ENCODE results near the gene SMCO4.
"Not testable (repeated sequence)": the region's sequence is repeated elsewhere in the genome, so short reads cannot be mapped to it uniquely, and the experiment has no call there.

Gene SMCO4

DNA sequence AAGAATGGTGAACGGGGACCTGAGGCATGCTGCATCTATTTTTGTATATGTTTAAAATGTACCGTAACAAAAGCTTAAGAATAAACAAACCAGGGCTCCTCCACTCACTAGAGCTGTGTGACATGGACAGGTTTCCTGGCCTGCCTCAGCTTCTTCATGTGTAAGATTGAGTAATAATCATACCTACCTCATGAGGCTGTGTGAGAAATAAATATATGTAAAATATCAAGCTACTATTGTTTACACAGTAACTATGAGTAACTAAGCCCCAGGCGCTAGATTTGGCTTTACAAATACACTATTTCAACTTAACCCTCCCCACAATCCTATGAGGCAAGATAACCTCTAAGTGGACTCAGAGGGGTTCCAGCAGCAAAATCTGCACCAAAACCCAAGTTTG, 66.4 kb downstream of the SMCO4 start:
- DNase-seq (ENCODE audit: low read depth) = no peak

DNA sequence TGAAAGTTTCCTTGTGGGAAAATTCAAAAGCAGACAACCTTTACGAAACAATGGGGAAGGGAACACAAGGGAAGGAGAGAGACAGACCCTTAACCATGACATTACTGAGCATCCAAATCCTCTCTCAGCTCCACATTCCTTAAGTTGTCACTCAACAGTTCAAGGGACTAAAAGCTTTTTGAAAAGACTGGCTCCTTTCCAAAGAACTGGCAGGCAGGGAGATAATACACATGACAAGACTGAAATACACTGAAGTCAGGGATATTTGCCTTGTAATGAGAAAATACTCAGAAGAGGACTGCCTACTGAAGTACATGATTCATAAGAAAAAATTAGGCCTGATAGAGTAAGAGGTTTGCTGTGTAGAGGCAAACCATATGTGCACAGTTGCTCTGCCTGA, 69.1 kb downstream of the SMCO4 start:
- DNase-seq (ENCODE audit: low read depth) = no peak

DNA sequence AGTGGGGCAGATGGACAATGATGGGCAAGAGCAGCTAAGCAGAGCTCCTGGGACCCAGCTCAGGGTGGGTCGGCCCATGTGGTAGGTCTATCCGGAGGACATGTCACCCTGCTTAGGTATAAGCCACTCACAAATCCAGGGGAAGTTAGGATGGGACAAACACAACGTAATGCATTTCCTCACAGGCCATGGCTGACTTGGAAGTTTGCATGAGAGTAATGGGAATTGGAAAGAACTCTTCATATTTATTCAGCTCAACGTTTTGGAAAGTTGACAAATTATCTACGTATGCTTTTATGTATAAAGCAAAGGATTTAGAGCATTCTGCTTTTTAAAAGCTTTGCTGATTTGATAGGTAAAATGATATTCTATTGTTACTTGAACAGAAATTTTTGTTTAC, 74.9 kb downstream of the SMCO4 start:
- no peak for DNase-seq (ENCODE audit: low read depth)

DNA sequence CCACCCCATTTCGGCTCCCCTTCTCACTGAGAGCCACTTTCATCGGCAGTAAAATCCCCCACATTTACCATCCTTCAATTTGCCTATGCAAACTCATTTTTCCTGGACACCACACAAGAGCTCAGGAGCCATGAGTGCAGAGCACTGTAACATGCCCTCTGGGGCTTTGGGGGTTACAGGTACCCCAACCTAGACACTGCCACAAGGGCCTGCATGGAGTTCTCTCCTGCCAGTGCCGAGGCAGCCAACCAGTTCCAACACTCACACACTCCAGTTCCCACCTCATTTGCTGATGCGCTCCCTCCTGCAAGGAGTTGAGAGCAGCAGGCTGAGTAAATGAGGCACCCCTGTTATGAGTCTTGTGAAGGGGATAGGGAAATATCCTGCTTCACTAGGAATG, 76.1 kb downstream of the SMCO4 start:
- DNase-seq (ENCODE audit: low read depth) = no peak

DNA sequence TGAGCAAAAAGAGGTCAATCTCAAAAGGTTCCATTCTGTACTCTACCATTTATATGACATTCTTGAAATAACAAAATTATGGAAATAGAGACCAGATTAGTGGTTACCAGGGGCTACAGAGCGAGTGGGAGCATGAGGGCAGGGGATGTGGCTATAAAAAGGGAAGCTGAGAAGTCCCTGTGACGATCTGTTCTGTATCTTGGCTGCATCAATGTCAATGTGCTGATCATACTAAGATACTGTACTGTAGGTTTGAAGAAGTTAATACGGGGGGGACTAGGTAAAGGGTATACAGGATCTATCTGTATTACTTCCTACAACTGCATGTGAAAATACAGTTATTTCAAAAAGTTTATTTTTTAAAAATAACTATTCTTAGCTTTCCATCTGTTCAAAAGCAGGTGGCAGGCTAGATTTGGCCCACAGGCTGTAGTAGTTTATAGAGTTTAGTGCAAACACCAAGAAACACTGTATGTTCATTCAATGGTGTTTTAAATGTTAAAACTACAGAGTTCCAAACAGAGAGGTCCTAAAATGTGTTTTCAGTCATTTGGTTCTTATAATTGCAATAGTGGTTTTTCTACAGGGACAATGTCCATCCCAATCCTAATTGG, 78.2 kb downstream of the SMCO4 start:
- DNase-seq (ENCODE audit: low read depth) = no peak

DNA sequence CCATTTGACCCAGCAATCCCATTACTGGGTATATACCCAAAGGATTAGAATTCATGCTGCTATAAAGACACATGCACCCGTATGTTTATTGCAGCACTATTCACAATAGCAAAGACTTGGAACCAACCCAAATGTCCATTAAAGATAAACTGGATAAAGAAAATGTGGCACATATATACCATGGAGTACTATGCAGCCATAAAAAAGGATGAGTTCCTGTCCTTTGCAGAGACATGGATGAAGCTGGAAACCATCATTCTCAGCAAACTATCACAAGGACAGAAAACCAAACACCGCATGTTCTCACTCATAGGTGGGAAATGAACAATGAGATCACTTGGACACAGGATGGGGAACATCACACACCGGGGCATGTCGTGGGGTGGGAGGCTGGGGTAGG, 79.5 kb downstream of the SMCO4 start:
- not testable (repeated sequence) for DNase-seq (ENCODE audit: low read depth)

DNA sequence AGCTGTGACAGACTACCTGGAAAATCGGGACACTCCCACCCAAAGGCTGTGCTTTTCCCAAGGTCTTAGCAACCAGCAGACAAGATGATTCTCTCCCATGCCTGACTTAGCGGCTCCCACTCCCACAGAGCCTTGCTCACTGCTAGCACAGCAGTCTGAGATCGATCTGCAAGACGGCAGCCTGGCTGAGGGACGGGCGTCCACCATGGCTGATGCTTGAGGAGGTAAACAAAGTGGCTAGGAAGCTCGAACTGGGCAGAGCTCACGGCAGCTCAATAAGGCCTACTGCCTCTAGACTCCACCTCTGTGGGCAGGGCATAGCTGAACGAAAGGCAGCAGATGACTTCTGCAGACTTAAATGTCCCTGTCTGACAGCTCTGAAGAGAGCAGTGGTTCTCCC, 84.9 kb downstream of the SMCO4 start:
- no peak for DNase-seq (ENCODE audit: low read depth)

DNA sequence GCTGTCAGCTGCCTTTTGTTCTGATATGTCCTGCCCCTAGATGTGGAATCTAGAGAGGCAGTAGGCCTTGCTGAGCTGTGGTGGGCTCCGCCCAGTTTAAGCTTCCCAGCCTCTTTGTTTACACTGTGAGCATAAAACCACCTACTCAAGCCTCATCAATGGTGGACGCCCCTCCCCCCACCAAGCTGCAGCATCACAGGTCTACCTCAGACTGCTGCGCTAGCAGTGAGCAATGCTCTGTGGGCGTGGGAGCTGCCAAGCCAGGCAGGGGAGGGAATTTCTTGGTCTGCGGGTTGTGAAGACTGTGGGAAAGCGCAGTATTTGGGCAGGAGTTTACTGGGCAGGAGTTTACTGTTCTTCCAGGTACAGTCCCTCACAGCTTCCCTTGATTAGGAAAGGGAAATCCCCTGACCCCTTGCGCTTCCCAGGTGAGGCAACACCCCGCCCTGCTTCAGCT, 98.5 kb downstream of the SMCO4 start:
- DNase-seq (ENCODE audit: low read depth) = no peak

DNA sequence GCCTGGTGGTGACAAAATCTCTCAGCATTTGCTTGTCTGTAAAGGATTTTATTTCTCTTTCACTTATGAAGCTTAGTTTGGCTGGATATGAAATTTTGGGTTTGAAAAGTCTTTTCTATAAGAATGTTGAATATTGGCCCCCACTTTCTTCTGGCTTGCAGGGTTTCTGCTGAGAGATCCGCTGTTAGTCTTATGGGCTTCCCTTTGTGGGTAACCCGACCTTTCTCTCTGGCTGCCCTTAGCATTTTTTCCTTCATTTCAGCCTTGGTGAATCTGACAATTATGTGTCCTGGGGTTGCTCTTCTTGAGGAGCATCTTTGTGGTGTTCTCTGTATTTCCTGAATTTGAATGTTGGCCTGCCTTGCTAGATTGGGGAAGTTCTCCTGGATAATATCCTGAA, 100.0 kb downstream of the SMCO4 start:
- not testable (repeated sequence) for DNase-seq (ENCODE audit: low read depth)

DNA sequence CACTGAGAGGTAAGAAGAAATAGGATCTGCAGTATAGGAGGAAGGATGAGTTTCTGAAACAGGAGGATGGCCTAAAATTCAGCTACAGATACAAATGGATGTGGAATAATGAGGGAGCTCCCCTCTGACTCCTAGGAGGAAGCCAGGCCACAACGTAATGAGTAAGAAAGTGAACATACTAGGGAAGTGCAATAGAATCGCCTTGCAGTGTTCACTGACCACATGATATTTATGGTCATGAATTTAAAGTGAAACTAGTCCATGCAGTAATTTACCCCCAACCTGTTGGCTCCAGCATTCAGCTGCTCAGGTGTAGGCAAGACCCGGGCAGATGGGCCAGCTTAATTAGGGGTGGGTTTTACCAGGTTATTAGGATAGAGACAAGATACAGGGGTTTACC, 110.9 kb downstream of the SMCO4 start:
- DNase-seq (ENCODE audit: low read depth) = no peak

Measured in activated T-cell treated with anti-CD3 and anti-CD28 coated beads for 24 hours (primary cell).